HCT116 (cell line): ENCODE results near the gene WDR4.

Experiments used
- POLR2A ChIP-seq: IDR thresholded peaks from 2 replicates; pipeline ENCODE4 v1.7.0; 2011; ENCODE audit warnings: borderline replicate concordance; ENCODE audit not compliant: insufficient read depth, insufficient read length; ENCODE audit errors: extremely low read depth
- YY1 ChIP-seq: IDR thresholded peaks from 2 replicates; pipeline ENCODE4 v1.6.1; 2011; ENCODE audit warnings: low read length, low read depth, moderate library complexity, mild to moderate bottlenecking; ENCODE audit not compliant: insufficient replicate concordance; ENCODE audit errors: extremely low read depth
- TF ChIP-seq, protein P1 (sequence below): IDR thresholded peaks from 2 replicates; pipeline ENCODE4 v1.6.1; 2012
- TF ChIP-seq, protein P2 (sequence below): IDR thresholded peaks from 2 replicates; pipeline ENCODE4 v1.6.1; 2012; ENCODE audit warnings: low read depth
- TF ChIP-seq, protein P3 (sequence below), 3 experiments: fragments of 200-600 bp in 1 of 3; sonication (generic) in 1 of 3; IDR thresholded peaks in 2 of 3; conservative IDR thresholded peaks in 1 of 3; 2 replicates each; pipeline ENCODE4 v1.5.1; 2012 to 2017; ENCODE audit warnings: low read depth in 2 of 3, low read length in 2 of 3, antibody characterized with exemption in 1 of 3, borderline replicate concordance in 1 of 3, control low read depth in 1 of 3, mild to moderate bottlenecking in 1 of 3, mixed read lengths in 1 of 3, mixed run types in 1 of 3, moderate library complexity in 1 of 3; ENCODE audit not compliant: insufficient read depth in 1 of 3

DNA sequence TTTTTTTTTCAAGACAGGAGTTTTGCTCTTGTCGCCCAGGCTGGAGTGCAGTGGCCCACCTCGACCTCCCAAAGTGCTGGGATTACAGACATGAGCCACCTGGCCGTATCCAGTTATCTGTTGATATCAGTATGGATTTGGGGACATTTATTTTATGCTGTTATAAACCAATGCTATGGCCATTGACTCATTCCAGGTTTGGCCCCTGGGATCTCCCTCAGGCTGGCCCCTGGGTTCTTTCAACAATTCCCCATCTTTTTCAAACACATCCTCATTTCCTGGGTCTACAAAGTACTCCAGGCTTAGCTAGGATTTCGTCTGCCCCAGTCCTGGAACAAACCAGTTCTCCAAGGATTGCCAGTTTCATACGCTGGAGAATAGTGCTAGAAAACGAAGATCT lies 44.1 kb downstream of the WDR4 start:
- TF ChIP-seq, protein P1, sequence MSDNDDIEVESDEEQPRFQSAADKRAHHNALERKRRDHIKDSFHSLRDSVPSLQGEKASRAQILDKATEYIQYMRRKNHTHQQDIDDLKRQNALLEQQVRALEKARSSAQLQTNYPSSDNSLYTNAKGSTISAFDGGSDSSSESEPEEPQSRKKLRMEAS: no peak
- TF ChIP-seq POLR2A (no peak), YY1 (no peak)
- TF ChIP-seq, protein P2, sequence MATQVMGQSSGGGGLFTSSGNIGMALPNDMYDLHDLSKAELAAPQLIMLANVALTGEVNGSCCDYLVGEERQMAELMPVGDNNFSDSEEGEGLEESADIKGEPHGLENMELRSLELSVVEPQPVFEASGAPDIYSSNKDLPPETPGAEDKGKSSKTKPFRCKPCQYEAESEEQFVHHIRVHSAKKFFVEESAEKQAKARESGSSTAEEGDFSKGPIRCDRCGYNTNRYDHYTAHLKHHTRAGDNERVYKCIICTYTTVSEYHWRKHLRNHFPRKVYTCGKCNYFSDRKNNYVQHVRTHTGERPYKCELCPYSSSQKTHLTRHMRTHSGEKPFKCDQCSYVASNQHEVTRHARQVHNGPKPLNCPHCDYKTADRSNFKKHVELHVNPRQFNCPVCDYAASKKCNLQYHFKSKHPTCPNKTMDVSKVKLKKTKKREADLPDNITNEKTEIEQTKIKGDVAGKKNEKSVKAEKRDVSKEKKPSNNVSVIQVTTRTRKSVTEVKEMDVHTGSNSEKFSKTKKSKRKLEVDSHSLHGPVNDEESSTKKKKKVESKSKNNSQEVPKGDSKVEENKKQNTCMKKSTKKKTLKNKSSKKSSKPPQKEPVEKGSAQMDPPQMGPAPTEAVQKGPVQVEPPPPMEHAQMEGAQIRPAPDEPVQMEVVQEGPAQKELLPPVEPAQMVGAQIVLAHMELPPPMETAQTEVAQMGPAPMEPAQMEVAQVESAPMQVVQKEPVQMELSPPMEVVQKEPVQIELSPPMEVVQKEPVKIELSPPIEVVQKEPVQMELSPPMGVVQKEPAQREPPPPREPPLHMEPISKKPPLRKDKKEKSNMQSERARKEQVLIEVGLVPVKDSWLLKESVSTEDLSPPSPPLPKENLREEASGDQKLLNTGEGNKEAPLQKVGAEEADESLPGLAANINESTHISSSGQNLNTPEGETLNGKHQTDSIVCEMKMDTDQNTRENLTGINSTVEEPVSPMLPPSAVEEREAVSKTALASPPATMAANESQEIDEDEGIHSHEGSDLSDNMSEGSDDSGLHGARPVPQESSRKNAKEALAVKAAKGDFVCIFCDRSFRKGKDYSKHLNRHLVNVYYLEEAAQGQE: no peak
- TF ChIP-seq, protein P3, sequence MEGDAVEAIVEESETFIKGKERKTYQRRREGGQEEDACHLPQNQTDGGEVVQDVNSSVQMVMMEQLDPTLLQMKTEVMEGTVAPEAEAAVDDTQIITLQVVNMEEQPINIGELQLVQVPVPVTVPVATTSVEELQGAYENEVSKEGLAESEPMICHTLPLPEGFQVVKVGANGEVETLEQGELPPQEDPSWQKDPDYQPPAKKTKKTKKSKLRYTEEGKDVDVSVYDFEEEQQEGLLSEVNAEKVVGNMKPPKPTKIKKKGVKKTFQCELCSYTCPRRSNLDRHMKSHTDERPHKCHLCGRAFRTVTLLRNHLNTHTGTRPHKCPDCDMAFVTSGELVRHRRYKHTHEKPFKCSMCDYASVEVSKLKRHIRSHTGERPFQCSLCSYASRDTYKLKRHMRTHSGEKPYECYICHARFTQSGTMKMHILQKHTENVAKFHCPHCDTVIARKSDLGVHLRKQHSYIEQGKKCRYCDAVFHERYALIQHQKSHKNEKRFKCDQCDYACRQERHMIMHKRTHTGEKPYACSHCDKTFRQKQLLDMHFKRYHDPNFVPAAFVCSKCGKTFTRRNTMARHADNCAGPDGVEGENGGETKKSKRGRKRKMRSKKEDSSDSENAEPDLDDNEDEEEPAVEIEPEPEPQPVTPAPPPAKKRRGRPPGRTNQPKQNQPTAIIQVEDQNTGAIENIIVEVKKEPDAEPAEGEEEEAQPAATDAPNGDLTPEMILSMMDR (IDR thresholded peaks at IDR 0.05 in 2 of 3, conservative IDR thresholded peaks at IDR 0.05 in 1 of 3; ENCODE audit: borderline replicate concordance in 1 of 3, insufficient read depth in 1 of 3, low read depth in 2 of 3, low read length in 2 of 3): no peak
